Stimulated activated effector memory CD8-positive, alpha-beta T cell treated with anti-CD3 and anti-CD28 coated beads, Interleukin-12 subunit alpha, Interleukin-12 subunit beta, amount 100 ng/mL, for 72 hours (primary cell): ENCODE measurements around the gene CORT.
"Not testable (repeated sequence)": the region's sequence is repeated elsewhere in the genome, so short reads cannot be mapped to it uniquely, and the experiment has no call there.

Experiments
- ATAC-seq: fragments of 150-1000 bp; cut with Tn5 transposase; 2 replicates; pipeline ENCODE4 v1.10.0; 2021
- DNase-seq, 2 donors: peaks; one replicate each; pipeline ENCODE4 v3.0.0; 2021 to 2022; ENCODE audit warnings: low spot score in 2 of 2
- H3K27ac Mint-ChIP-seq: one replicate; pipeline ENCODE4 v1.8.0; 2022; ENCODE audit warnings: mild to moderate bottlenecking, mixed read lengths
- H3K36me3 Mint-ChIP-seq: one replicate; pipeline ENCODE4 v1.8.0; 2022; ENCODE audit warnings: mild to moderate bottlenecking, mixed read lengths
- H3K4me1 Mint-ChIP-seq: one replicate; pipeline ENCODE4 v1.8.0; 2022; ENCODE audit warnings: mixed read lengths
- H3K4me3 Mint-ChIP-seq: one replicate; pipeline ENCODE4 v1.8.0; 2022; ENCODE audit warnings: mild to moderate bottlenecking, mixed read lengths
- H3K9me3 Mint-ChIP-seq: one replicate; pipeline ENCODE4 v1.8.0; 2022; ENCODE audit warnings: mixed read lengths

CORT gene

GRCh38 chr1:10449751-10450150 lies at the start of gene CORT:
CORT (plus strand) TSS chr1:10450031; CDS start chr1:10450224, 193 bp downstream.
- Mint-ChIP-seq H3K4me1 (no peaks in the 10 kb centered on the region), H3K9me3 (no peaks in the 10 kb centered on the region), H3K36me3 (no peaks in the 10 kb centered on the region), H3K4me3 (no peak within 1 kb of the TSS), H3K27ac (no peak within 1 kb of the TSS)
- ATAC-seq (no peak), DNase-seq (no peak)

GRCh38 chr1:10401281-10401680 lies 48.5 kb upstream of the CORT start:
- no peaks in the 10 kb centered on the region for H3K9me3 Mint-ChIP-seq
- H3K4me3 Mint-ChIP-seq = no peak overlapping the region
- H3K27ac Mint-ChIP-seq = no peak overlapping the region

DNA sequence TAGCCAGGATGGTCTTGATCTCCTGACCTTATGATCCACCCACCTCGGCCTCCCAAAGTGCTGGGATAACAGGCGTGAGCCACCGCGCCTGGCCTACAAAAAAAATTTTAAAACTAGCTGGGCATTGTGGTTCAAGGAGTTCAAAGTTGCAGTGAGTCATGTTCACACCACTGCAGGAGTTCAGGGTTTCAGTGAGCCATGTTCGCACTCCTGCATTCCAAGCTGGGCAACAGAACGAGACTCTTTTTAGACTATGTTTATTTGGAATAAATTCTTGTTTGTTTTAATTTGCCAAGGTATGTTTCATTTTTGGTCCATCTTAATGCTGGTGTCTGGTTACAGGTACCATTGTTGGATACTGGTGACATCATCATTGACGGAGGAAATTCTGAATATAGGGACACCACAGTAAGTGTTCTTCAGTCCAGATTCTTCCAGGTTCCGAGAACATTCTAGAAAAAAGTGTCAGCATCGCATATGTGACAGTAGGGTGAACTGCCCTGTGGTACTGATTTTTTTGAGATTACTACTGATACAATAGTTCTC lies 47.0 kb upstream of the CORT start:
- DNase-seq = no peak
- Mint-ChIP-seq H3K27ac (no peak overlapping the region), H3K4me3 (no peak overlapping the region), H3K9me3 (no peaks in the 10 kb centered on the region), H3K4me1 (peaks cover 25% of the 10 kb centered on the region), H3K36me3 (peaks cover 76% of the 10 kb centered on the region)
- no peak for ATAC-seq

More at GRCh38 chr1:10401281-10401680, 48.5 kb upstream of the CORT start:
- Mint-ChIP-seq H3K4me1 (peaks cover 25% of the 10 kb centered on the region), H3K36me3 (peaks cover 60% of the 10 kb centered on the region)
- ATAC-seq (no peak), DNase-seq (no peak)

- Mint-ChIP-seq H3K27ac (no peak overlapping the region), H3K4me1 (peaks cover 6% of the 10 kb centered on the region), H3K4me3 (no peak overlapping the region), H3K36me3 (peaks cover 98% of the 10 kb centered on the region), H3K9me3 (no peaks in the 10 kb centered on the region)
- DNase-seq (no peak), ATAC-seq (no peak)
These were observed 42.6 kb upstream of the CORT start for GRCh38 chr1:10407201-10407600.

- Mint-ChIP-seq H3K27ac (peak overlapping the region; percentile 93), H3K4me1 (peaks cover 6% of the 10 kb centered on the region), H3K4me3 (no peak overlapping the region), H3K36me3 (peaks cover 100% of the 10 kb centered on the region), H3K9me3 (no peaks in the 10 kb centered on the region)
- peak; percentile 28 for ATAC-seq
- DNase-seq = no peak
These were observed 34.5 kb upstream of the CORT start for GRCh38 chr1:10415211-10415930.

DNA sequence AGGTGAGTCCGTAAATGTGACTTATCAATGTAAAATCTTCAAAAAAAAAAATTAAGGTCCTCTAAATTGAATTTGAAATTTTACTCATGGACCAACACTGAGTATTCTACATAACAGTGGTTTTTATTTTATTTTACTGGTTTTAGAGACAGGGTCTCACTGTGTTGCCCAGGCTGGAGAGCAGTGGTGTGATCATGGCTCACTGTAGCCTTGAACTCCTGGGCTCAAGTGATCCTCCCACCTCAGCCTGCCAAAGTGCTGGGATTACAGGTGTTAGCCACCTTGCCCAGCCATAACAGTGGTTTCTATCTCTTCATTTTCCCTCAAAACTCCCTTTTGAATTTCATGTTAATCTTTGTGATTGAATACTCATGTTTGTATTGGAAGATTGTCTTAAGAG lies 33.9 kb upstream of the CORT start:
- not testable (repeated sequence) for H3K9me3 Mint-ChIP-seq, H3K4me1 Mint-ChIP-seq, ATAC-seq, DNase-seq, H3K4me3 Mint-ChIP-seq
- Mint-ChIP-seq H3K36me3 (peaks cover 100% of the 10 kb centered on the region), H3K27ac (peak overlapping the region; percentile 93)

DNA sequence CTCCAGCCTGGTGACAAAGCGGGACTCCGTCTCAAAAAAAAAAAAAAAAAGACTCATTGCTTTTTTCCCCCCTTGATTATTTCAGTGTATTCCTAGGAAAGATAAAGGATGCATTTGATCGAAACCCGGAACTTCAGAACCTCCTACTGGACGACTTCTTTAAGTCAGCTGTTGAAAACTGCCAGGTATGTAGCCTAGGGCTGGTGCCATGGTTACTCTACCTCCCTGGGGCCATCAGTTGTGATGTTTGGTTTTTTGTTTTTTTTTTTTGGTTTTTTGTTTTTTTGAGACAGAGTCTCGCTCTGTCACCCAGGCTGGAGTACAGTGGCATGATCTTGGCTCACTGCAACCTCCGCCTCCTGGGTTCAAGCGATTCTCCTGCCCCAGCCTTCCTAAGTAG lies 31.1 kb upstream of the CORT start:
- not testable (repeated sequence) for H3K27ac Mint-ChIP-seq, H3K4me3 Mint-ChIP-seq, DNase-seq, H3K9me3 Mint-ChIP-seq, H3K4me1 Mint-ChIP-seq, ATAC-seq
- H3K36me3 Mint-ChIP-seq = peaks cover 77% of the 10 kb centered on the region

GRCh38 chr1:10419351-10419750 lies 30.5 kb upstream of the CORT start:
- Mint-ChIP-seq H3K36me3 (peaks cover 71% of the 10 kb centered on the region), H3K27ac (peak overlapping the region; percentile 71), H3K4me1 (peaks cover 6% of the 10 kb centered on the region), H3K9me3 (no peaks in the 10 kb centered on the region), H3K4me3 (no peak overlapping the region)
- ATAC-seq (no peak), DNase-seq (no peak)

- no peak for ATAC-seq
- H3K4me3 Mint-ChIP-seq = no peak overlapping the region
- H3K9me3 Mint-ChIP-seq = no peaks in the 10 kb centered on the region
- no peak for DNase-seq
- H3K27ac Mint-ChIP-seq = no peak overlapping the region
- H3K36me3 Mint-ChIP-seq = peaks cover 49% of the 10 kb centered on the region
- H3K4me1 Mint-ChIP-seq = no peaks in the 10 kb centered on the region
These were observed 28.2 kb upstream of the CORT start for GRCh38 chr1:10421637-10422036.

DNA sequence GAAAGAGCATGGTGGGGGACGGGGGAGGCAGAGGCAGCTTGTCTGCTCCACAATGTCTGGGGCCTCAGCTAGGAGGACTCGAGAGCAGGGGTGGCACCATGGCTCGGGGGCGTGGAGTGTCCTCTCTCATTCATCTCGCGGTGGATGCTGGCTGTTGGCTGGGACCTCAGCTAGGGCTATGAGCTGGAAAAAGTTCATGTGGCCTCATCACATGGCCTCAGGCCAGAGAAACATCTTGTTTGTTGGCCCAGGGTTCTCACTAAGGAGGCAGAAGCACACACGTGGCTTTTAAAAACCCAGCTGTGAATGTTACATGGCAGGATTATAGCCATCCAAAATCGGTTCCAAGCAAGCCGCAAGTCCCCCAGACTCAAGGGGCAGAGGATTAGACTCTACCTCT lies 25.8 kb upstream of the CORT start:
- Mint-ChIP-seq H3K4me1 (no peaks in the 10 kb centered on the region), H3K36me3 (peaks cover 25% of the 10 kb centered on the region), H3K4me3 (no peak overlapping the region), H3K27ac (no peak overlapping the region), H3K9me3 (no peaks in the 10 kb centered on the region)
- no peak for DNase-seq
- no peak for ATAC-seq

DNA sequence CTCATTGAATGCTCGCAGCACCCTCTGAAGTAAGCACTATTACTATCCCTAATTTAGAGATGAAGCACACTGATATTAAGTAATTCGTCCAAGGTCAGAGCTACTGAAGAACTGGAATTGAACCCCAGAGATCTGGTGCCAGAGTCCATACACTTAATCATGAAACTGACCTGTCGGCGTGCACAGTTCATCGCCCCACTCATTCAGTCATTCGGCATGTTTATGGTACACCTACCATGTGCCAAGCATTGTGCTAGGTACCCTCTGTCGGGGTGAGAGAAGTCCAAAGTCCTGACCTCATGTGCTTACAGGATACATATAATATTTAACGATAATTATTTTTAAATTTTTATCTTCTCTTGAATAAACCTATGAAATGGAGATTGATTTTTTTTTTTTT lies 25.2 kb upstream of the CORT start:
- Mint-ChIP-seq H3K9me3 (no peaks in the 10 kb centered on the region), H3K27ac (no peak overlapping the region), H3K4me1 (peaks cover under 1% of the 10 kb centered on the region), H3K4me3 (no peak overlapping the region), H3K36me3 (peaks cover 19% of the 10 kb centered on the region)
- no peak for ATAC-seq
- DNase-seq = no peak

DNA sequence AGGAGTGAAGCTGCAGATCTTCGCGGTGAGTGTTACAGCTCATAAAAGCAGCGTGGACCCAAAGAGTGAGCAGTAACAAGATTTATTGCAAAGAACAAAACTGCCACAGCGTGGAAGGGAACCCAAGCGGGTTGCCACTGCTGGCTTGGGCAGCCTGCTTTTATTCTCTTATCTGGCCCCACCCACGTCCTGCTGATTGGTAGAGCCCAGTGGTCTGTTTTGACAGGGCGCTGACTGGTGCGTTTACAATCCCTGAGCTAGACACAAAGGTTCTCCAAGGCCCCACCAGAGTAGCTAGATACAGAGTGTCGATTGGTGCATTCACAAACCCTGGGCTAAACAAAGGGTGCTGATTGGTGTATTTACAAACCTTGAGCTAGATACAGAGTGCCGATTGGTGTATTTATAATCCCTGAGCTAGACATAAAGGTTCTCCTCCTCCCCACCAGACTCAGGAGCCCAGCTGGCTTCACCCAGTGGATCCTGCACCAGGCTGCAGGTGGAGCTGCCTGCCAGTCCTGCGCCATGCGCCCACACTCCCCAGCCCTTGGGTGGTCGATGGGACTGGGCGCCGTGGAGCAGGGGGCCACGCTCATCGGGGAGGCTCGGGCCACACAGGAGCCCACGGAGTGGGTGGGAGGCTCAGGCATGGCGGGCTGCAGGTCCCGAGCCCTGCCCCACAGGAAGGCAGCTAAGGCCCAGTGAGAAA lies 23.9 kb upstream of the CORT start:
- H3K9me3 Mint-ChIP-seq, H3K4me1 Mint-ChIP-seq, ATAC-seq, H3K27ac Mint-ChIP-seq, DNase-seq, H3K4me3 Mint-ChIP-seq: not testable (repeated sequence)
- H3K36me3 Mint-ChIP-seq = peaks cover 18% of the 10 kb centered on the region

- H3K4me3 Mint-ChIP-seq = not testable (repeated sequence)
These were observed 23.3 kb upstream of the CORT start for GRCh38 chr1:10426535-10426848.

GRCh38 chr1:10428984-10429383 lies 20.8 kb upstream of the CORT start:
- H3K4me3 Mint-ChIP-seq = peak overlapping the region; percentile 81
- H3K9me3 Mint-ChIP-seq = no peaks in the 10 kb centered on the region

More at GRCh38 chr1:10426535-10426848, 23.3 kb upstream of the CORT start:
- DNase-seq, ATAC-seq, H3K9me3 Mint-ChIP-seq, H3K4me1 Mint-ChIP-seq, H3K27ac Mint-ChIP-seq: not testable (repeated sequence)
- peaks cover 18% of the 10 kb centered on the region for H3K36me3 Mint-ChIP-seq

DNA sequence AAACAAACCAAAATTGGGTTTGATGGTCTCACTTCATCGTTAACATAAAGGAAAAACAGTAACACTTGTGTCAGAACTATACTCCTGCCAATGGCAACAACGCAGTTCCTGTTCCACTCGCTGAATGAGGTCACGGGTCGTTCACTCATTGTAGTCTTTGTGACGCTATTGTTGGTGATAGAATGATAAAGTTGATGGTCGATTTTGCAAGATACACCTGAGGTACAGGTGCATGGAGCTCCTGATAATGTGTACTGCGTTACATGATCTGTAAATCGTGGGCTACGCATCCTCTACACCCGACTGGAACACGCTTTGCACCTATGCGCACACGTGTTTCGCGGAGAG lies 20.0 kb upstream of the CORT start:
- ATAC-seq (peak; percentile 37), DNase-seq (no peak)
- Mint-ChIP-seq H3K9me3 (no peaks in the 10 kb centered on the region), H3K36me3 (peaks cover 19% of the 10 kb centered on the region), H3K27ac (peak overlapping the region; percentile 88), H3K4me1 (peaks cover 7% of the 10 kb centered on the region), H3K4me3 (peak overlapping the region; percentile 81)

More at GRCh38 chr1:10428984-10429383, 20.8 kb upstream of the CORT start:
- ATAC-seq (no peak), DNase-seq (no peak)
- peaks cover 7% of the 10 kb centered on the region for H3K4me1 Mint-ChIP-seq
- H3K36me3 Mint-ChIP-seq = peaks cover 19% of the 10 kb centered on the region
- H3K27ac Mint-ChIP-seq = no peak overlapping the region
